Fibroblast of gingiva (primary cell): ENCODE results near the gene HIRA.
"Not testable (repeated sequence)": the region's sequence is repeated elsewhere in the genome, so short reads cannot be mapped to it uniquely, and the experiment has no call there.

Source experiments
- DNase-seq: peaks from one replicate; pipeline ENCODE4 v3.0.0-alpha.2; 2011; ENCODE audit warnings: low read depth

The HIRA gene

DNA sequence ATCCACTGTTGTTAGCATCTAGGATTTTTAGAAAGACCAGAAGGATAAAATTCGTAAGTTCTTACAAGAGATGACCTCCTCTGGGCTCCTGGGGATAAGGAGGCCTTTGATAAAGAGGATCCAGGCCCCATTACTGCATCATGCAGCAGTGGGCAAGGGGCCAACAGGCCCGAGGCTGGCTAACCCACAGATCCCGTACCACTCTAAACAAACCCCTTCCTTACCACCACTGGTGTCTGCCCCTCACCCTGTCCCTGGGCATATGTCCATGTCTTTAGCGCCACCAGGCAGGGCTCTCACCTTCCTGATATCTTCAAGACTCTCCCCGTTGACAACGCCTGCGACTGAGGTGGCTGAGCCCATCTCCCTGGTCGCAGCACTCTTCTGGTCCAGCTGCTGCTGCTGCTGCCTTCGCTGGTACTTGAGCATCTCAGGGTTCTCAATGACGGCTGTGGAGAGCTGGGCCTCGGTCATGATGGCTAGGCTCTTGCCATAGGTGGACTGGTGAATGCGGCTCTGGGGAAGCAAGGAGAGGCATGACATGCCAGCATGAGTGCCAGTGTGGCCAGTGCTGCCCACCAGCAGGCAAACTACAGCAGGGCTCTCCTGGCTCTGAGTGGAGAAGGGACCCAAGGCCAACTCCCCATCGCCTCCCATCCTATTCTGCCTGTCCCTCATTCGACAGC is 46.2 kb downstream of the HIRA start:
- no peak for DNase-seq

DNA sequence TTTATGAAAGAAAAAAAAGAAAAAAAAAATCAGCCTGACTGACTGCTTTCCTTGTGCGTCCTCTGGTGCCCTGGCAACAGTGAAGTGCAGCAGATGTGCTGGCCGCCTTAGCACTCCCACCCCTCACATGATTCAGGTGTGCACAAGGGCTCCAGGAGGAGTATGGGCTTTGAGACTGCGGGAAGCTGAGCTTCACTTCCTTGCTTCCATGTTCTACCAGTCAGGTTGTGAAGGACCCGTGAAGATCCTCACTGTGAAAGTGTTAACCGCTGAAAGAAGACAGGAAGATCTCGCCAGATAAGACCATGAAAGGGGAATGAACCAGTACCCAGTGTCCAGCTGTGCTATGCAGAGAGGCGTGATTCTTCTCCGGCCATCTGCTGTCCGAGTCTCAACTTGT is 48.2 kb downstream of the HIRA start:
- DNase-seq, result no peak

DNA sequence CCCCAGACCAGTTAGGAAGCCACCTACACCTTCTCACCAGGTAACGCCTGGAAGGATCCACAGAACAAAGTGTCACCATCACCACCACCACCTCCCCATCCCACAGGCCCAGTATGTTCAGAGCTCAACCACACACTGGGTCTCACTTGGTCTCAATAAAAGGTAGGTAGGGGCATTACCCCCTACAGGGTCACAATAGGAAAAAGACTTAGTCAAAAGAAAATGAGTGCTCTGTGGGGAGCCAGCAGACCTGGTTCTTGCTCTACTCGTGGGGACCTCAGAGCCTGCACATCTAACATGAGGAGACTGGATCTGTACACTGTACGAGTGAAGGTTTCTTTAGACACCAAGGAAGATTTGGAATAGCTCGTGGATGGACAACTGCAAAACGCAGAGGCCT is 49.3 kb downstream of the HIRA start:
- DNase-seq, result no peak

DNA sequence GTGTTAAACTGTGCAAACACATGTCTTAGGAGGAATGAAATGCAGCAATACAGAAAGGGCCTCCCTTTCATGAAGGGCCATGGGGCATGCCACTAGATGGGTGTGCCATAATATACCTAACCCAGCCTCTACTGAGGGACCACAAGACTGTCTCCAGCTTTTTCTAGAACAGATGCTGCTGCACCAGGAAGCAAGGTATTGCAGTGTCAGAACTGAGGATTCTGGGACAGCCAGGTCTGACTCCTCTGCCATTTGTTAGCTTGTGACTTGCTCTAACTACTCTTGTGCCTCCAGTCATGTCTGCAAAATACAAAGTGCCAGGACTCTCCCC is 53.2 kb downstream of the HIRA start:
- no peak for DNase-seq

DNA sequence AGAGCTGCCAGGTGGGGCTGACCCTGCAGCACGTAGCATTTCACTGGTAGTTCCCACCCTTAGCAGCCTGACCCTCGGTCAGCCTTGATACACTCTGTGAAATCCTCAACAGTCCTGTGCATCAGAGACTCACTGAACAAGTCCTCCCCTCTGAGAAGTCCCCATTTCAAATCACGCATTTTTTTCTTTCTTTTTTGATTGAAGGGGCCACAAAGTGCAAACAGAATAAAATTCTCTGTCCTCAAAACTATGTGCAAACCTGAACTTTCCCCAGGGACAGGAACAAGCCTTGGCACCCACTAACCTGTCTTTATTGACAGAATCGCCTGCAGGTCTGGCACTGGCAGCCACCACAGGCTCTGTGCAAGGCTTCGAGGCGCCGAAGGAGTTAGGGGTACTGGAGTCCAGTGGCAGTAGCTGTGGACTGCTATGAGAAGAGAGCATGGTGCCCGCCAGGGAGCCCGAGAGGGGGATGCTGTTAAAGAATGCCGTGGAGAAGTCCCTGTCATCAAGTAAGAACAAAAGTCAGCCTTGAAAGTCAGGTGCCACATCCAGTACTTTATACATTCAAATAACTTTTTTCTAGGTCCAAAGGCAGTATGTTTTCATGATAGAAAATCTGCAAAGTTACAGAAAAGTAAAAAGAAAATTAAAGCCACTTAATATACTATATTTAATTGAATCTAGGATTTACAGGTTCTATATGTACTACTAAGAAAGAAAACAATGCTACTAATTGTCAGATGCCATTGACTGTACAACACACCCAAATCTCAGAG is 53.8 kb downstream of the HIRA start:
- no peak for DNase-seq

DNA sequence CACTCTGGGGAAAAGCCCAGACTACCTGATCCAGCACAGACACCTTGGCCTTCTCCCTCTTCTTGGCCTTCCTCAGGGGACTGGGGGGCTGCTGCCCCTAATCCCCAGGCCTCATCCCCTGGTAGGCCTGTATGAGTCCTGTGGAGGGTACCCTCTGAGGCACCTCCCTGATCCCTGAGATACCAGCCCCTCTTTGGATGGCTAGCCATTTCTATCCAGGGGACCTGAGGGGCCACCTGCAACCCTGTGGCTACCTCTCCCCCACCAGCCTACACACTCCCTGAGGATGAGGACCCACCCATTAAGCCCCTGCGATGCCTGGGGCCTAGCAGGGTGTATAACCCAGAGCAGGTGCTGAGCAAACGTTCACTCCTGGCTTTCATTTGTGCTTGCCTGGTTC is 54.6 kb downstream of the HIRA start:
- DNase-seq, result no peak

DNA sequence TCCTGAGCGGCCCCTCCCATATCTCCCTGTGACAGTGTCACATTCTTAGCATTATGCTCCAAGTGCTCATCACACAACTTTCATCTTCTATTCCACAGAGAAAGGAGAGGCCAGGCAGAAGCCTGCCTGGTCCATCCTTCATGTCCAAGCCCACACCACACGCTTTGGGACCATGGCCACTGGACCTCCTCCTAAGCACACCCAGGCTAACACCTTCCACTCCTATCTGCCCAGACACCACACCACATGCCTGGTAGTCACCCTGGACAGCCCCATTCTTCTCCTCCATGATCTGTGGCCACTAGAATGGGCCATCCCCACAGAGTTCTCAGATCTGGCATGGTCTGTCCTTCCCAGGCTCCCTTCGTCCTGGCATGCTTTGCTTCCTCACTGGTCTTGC is 55.3 kb downstream of the HIRA start:
- DNase-seq, result no peak

DNA sequence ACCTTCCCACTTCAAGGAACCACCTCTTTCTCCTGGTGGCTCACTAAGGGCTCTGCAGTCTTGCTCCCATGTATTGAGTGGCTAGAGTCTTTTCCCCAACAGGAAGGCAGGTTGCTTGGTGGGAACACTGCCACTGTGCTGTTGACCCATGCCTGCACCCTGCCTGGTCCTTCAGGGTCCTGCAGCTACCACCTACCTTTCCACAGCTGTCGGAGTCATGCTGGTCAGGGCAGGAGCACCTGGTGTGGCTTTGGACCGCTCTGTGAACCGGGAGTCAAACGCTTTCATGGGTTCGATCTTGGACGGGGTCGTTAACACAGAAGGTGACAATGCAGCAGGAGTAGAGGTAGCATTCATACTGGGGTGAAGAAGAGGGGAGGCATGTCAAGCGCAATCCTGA is 56.1 kb downstream of the HIRA start:
- no peak for DNase-seq

DNA sequence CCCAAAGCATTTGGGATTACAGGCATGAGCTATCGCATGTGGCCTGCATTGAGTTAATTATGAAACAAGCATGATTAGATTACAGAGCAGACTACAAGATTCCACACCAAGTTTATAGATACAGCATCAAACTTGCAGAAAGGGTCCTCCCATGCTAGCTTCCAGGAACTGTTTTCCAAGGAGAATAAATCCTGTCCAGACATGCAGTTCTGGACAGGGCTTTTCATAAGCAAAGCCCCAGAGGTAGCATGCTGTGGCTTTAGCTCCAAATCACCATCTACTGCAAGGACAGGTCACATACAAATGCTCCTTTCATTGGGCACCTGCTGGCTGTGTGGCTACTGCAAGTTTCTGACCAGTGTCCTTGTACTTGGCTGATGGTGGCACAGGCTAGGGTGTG is 57.1 kb downstream of the HIRA start:
- no peak for DNase-seq

DNA sequence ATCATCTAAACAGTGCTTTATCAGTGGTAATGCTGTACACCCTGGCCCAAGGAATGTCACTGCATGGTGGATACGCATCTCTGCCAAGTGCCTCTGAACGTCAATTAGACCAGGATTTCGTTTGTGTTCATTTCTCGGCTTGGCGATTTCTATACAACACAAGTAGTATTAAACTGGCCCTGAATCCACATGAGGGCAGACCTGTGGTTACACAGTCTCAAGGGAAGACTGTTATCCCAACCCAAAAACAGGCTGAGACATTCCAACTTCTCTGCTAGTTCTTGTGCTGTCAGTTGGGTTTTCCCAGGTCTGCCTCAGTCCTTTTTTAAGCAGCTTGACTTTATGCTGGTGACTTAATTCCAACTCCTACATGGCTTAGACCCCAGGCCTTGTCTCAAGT is 58.1 kb downstream of the HIRA start:
- DNase-seq, result no peak

DNA sequence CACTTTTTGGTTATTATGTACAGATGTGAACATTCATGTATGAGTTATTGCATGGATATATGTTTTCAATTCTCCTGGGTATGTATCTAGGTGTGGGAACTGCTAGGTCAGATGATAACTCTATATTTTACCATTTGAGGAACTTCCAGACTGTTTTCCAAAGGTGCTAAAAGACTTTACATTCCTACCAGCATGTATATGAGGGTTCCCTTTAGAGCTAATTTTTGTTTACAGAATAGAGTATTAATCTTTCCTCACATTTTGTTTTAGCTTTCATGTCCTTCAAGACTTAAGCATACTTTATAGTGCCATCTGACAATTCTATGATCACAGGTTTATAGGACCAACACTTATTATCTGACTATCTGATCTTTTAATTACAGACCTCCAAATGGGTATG is 59.6 kb downstream of the HIRA start:
- no peak for DNase-seq

DNA sequence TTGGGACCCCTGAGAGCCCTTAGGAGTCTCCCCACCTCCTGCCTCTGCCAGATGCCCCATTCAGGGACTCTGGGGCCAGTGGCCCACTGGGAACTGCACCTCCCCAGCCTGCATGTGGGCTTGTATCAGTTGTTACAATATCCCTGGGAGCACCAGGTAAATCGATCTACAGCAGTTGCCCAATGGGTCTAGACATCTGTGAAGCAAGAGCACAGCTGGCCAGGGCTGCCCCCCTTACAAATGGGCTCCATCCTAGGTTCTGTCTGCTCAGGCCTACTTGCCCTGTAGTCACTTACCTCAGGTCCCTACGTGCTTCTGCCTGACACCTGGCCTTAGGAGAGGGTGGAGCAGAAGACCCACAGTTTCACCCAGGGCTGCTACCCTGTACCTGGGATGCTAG is 62.7 kb downstream of the HIRA start:
- DNase-seq, result no peak

DNA sequence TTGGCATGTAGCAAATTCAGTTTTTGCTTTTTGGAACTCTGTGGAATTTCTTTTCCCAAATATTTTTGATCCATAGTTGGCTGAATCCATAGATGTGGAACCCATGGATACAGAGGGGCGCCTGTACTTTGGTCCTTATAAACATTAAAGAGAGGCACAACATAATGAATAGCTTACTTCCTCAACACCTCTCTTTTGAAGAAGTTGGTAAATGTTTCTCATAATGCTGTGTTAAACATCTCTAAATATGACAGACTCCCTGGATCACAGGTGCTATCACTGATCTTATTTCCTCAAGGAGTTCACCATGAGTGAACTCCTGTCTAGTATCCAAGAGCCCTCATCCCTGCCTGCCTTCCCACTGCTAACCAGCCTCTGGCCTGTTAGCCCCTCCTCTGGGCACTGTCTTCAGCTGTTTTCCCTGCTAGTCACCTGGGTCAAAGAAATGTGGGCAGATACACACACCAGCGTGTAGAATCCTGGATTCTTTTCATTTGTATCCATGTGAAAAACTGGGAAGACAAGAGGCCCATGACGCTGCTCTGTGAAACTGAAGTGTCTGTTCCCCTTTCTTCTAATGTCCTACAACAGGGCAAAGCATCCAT is 63.7 kb downstream of the HIRA start:
- no peak for DNase-seq

DNA sequence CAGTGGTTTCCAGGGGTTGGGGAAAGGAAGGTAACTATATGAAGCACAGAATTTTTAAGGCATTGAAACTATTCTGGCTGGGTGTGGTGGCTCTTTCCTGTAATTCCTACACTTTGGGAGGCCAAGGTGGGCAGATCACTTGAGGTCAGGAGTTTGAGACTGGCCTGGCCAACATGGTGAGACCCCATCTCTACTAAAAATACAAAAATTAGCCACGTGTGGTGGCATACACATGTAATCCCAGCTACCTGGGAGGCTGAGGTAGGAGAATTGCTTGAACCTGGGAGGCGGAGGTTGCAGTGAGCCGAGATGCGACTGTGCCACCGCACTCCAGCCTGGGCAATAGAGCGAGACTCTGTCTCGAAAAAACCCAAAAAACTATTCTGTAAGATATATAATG is 68.0 kb downstream of the HIRA start:
- DNase-seq, result not testable (repeated sequence)

DNA sequence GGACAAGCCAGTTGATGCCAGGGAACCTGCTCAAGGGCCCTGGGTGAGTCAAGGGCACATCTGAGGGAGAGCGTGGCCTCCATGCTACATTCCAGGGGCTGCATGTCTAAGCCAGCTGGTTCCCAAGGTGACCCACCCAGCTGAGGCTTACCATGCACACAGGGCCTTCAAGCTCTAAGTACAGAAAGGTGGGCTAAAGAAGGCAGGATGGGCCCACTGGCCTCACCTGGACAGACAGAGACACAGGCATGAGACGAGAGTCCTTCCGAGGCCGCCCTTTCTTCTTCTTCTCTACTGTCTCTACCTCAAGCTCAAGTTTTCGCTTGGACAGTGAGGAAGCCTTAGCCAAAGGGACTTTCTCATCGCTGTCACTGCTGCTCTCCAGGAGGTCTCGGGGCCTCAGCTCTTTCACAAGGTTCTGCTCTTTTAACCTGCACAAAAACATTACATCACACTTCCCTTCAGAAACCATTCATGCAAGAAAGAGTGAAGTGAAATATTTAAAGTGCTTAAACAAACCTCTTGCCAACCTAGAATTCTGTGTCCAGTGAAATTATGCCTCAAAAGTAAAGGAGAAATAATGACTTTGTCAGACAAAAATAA is 69.9 kb downstream of the HIRA start:
- no peak for DNase-seq

DNA sequence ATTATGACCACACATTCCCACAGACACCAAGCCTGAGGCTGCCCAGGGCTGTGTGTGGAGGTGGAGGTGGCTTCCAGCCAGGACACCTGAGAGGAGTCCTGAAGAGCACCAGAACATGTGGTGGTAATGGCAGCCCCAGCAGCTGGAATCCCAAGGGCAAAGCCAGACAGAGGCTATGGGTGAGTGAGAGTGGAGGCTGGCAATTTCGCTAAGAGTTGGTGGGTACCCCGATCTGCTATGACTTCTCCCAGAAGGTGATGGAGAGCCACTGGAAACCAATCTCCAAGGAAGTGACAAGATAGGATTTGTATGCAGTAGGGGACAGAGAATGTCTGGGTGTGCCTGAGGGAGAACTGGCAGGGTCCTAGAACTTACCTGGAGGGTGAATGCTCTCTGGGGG is 70.7 kb downstream of the HIRA start:
- no peak for DNase-seq

DNA sequence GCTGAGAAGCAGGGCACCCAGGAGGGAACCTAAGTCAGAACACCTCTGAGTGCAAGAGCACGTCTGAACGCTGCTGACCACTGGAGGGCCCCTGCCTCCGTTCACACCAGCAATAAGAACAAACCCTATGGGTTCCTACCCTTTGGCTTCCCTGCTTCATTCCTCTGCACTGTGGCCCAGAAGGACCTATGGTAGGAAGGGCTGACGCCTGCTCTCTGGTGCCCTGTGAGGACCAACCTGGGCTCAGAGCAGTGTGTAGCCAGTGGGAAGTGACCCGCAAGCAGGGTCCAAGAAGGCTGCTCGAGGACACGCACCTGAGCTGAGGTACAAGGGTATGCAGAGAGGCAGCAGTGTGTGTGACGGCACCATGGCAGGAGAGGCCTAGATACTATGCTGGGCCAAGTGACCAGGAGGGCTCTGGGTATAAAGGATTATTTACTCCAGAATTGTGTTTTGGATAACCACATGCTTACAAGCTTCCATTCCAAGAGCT is 71.2 kb downstream of the HIRA start:
- no peak for DNase-seq

DNA sequence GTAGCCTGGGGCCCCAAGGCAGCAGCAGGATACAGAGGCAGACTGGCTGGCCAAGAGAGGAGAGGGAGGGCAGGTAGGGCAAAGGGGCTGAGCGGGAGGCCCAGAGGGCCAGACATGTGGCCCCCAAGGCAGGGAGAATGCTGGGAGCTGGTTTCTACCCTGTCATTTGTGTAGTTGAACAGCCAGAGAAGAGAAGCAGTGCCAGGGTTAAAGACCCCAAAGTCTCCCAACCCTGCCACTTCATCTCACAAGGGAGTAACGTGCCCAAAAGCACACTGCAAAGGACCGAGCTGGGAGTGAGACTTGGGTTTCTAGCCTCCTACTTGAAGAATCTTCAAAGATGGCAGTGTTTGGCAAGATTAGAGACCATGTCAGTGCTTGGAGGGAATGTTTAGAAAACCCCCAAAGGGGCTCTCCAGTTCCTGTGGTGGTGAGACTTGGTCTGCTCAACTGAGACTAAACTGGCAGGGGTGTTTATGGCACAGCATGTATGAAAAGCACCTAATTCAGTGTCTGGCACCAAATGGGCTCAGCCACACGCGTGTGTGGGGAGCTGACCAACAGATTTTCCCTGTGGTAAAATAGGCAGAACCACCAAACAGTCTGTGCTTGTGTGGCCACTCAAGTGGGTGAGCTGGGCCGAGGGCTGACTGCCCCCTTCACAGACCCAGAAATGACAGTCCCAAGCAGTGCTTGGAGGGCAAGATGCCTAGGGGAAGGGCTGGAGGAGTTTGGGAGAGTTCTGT is 71.8 kb downstream of the HIRA start:
- no peak for DNase-seq

DNA sequence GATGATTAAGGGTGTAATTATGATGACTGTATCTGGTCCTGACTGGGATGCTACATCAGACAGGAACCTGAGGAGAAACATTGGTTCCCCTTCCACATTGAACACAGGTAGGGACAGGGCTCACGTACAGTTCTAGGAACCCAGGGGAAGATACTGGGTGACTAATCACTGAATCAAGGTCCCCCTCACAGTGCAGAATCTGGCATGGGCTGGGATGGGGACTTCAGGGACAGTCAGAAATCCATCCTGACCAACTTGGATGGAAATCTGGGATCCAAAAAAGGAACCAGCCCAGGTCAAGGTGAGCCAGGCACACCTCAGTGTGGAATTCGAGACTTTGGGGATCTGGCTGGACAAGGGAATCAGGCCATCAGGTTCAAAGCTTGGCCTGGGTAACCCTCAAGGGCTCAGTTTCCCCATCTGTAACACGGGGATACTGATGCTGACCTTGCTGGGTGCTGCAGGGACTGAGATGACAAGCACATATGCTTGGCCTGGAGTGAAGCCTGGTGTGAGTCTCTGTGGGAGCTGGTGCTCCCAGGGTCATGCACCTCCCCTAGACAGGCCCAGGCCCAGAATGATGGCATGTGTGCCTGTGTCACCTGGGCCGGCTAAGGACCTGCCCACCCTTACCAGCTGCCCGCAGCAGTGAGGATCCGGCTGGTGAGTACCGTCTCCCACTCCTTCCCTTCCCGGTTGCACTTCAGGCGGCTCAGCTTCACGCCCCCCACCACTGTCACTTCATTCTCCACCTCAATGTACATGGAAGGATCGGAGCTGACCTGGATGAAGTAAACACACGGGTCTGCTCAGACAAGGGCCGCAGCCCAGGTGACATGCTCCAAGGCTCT is 72.6 kb downstream of the HIRA start:
- DNase-seq, result no peak

DNA sequence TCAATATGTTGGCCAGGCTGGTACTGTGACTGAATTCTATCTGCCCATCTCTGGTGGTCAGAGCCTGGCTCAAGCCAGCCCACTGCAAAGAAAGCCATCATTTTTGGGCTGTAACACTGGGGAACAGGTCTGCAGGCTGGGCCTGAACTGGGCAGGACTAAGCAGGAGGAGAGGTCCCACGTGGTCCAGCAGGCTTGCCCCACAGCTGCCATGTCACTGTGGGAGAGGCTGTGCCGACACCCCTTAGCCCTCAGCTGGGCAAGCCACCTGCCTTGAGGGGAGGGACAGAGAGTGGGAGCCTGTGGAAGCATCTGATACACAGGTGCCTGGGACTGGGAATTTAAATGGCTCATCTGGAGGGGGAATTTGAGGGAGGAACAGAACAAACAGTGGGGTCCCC is 73.3 kb downstream of the HIRA start:
- DNase-seq, result no peak
